Effector CD8-positive, alpha-beta T cell (primary cell): ENCODE measurements around the gene IRX2.

Experiments used
- DNase-seq: peaks from one replicate; lab custom pipeline; 2025; lab: John Stamatoyannopoulos, UW

The IRX2 gene

GRCh38 chr5:2756211-2757152 is 5.0 kb upstream of the IRX2 start:
- no peak for DNase-seq

DNA sequence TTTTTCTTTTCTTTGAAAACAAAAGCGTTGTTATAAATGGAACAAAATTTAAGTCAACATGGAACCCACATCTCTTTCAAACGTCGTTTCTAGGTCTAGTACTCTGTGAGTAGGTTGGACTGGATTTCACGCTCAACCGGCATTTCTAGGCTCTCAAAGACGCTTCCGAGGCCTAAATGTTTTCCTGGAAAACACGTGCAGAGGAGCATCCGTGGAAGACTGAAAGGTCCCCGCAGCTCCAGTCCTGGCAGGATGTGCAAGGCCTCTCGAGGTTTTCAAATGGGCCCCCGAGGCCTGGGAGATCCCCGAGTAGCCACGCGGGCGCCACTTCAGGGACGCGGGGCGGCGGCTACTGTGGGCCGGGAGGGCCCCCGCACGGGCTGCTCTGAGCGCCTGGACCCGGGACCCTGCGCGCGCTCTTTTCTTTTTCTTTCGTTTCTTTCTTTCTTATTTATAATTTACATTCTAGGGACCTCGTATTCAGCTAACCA is 4.2 kb upstream of the IRX2 start:
- no peak for DNase-seq

DNA sequence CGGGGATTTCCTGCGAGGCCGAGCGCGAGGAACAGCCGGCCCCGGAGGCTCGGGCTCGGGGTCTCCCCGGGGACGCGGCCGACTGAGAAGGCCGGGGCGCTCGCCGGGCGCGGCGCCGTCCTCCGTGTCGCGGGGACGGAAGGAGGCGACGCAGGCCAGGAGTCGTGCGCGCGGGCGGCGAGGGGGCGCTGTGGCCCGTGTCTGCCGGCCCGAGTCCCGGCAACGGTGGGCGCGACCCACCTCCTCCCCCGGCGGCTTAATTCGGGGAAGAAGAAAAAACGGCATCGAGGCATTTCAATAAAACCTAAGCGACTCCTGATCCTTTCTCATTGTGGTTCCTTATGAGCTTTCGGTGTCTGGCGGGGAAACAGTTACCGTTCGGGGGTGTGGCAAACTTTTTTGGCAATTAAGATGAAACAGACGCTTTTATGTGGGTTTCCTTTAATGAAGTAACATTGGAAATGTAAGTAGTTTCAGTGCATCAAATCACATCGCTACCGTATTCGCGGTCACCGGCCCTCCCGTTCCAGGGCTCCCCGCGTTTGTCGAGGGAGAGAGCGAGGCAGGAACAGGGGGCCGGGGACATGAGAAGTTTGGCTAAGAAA is 3.7 kb upstream of the IRX2 start:
- DNase-seq, result no peak

GRCh38 chr5:2754581-2755075 is 3.2 kb upstream of the IRX2 start:
- no peak for DNase-seq

- no peak for DNase-seq
Observed at GRCh38 chr5:2753452-2754420, 2.3 kb upstream of the IRX2 start.

- DNase-seq, result no peak
Observed at GRCh38 chr5:2752821-2753439, 1.5 kb upstream of the IRX2 start.

DNA sequence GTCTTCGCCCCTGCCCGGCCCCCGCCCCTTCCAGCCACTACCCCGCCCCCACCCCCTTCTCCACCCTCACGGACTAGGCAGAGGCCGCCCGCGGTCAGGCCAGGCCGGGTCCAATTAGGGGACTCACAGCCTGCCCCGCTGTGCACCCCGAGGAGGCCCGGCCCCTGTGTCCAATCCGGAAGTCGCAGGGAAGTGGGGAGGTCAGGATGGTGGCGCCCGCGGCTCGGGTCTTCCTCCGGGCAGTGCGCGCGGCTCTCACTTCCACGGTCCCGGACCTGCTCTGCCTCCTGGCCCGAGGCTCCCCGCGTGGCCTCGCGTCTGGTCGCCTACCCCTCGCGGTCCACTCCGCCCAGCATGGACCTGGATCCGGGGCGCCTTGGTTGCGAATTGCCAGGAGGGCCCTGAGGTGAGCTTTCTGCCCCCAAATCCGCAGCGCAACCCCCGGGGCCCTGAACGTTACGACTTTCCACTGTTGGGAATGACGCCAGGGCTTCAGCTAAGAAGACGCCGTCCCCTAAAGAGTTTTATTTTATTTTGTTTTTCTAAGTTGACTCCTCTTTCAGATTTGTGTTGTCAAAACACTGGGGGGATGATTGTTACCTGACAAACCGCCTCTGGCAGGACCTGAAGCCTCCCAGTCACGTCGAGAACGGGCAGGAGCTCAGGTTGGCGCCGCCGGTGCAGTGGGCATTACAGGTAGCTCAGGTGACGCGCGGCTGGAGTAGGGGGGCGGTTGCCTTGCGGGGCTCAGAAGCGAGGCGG is 763 bp upstream of the IRX2 start:
- DNase-seq, result no peak

- DNase-seq, result no peak
Observed at GRCh38 chr5:2750758-2751464, 566 bp downstream of the IRX2 start.

- no peak for DNase-seq
Observed at GRCh38 chr5:2750026-2750757, 1.3 kb downstream of the IRX2 start.

DNA sequence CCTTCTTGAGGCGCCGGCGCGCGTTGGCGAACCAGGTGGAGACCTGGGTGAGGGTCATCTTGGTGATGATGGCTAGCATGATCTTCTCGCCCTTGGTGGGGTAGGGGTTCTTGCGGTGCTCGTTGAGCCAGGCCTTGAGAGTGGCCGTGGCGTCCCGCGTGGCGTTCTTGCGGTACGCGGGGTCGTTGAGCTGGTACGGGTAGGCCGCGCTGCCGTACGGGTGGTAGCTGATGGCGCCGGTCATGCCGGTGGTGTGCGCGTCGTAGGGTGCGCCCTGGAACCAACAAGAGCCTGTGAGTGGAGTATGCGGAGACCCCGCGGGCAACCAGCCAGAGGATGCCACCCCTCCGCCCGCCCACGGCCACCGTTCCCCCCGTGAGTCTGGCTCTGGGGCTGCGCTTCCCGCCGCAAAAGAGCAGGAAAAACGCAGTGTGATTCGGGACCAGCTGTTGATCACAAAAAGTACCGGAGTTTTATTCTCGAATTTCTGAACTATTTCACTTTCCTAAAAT is 1.9 kb downstream of the IRX2 start:
- DNase-seq, result no peak

DNA sequence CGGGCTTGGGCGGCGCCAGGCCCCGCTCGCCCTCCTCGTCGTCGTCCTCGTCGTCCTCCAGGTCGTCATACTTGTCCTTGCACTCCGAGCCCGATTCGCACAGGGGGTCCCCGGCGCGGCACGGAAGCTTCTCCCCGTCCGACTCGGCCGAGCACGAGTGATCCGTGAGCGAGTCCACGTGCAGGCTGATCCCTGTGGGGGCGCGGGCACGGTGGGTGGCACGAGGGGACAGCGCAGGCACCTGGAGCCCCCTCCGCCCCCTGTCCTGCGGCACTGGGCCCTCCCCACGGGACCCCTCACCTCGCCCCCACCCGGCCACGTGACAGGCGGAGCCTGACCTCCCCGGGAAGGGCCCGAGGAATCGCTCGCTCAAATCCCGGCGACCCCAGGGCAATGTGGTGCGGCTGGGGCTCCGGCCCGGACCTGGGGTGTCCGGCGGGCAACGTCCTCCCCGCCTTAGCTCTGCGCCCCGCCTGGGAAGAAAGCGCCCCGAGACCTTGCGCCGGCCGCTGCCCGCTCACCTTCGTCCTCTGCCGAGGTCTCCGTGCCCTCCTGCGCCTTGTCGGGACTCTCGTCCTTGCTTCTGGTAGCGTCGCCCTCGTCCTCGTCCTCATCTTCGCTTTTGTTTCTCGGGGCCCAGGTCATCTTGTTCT is 2.5 kb downstream of the IRX2 start:
- no peak for DNase-seq

DNA sequence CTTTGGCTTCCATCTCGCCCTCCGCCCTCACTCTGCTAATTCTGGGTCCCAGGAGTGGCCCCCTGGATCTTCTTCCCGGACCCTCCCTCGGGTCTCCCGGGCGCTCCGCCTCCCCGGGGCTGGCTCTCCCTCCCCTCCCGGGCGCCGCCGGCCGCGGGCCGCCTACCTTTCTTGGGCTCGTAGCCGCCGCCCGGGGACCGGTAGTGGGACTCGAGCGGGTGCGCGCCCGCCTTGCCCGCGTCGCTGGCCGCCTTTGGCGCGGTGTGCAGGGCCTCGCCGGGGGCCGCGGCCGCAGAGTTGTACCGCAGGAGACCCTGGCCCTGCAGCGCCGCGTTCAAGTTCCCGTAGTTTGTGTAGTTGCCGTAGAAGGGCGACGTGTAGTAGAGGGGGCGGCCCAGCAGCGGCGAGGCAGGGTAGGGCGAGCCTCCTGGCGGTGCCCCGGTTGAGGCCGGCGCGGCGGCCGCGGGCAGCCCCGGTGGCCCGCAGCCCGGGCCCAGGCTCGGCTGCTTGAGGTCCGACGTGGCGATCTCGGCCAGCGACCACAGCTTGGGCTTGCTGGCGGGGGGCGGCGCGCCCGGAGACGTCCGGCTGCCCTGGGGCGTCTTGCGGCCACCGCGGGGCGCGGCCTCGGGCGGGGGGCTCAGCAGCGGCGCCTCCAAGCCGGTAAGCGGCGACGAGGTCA is 3.2 kb downstream of the IRX2 start:
- DNase-seq, result no peak

GRCh38 chr5:2747363-2748162 is 3.9 kb downstream of the IRX2 start:
- DNase-seq, result no peak

GRCh38 chr5:2746561-2747032 is 4.9 kb downstream of the IRX2 start:
- no peak for DNase-seq

GRCh38 chr5:2744485-2744884 is 7.0 kb downstream of the IRX2 start:
- DNase-seq, result no peak

GRCh38 chr5:2742921-2743679 is 8.4 kb downstream of the IRX2 start:
- DNase-seq, result no peak
